Ovary (tissue), 9 donors: Measurements from ENCODE around the gene PGK1. TPM values are rescaled to one million over a fixed set of nuclear protein-coding genes. Genes with fewer than 3 reads are reported as not detected.

Experiments
- DNase-seq, 5 donors: peaks; one replicate each; pipeline ENCODE4 v3.0.0-alpha.2; 2019 to 2020
- H3K27ac ChIP-seq, 2 donors: fragments of 200-600 bp; one replicate each; pipeline versions ENCODE4 v1.5.1 to v1.8.0; 2019 to 2022
- H3K27me3 ChIP-seq: fragments of 200-600 bp; one replicate; pipeline ENCODE4 v1.8.0; 2022
- H3K36me3 ChIP-seq: fragments of 200-600 bp; sonication (generic); one replicate; pipeline ENCODE4 v1.5.1; 2019
- H3K4me1 ChIP-seq: one replicate; pipeline ENCODE4 v1.8.1; 2013; ENCODE audit warnings: mild to moderate bottlenecking, moderate library complexity; ENCODE audit not compliant: insufficient read depth
- H3K4me3 ChIP-seq: fragments of 200-600 bp; sonication (generic); one replicate; pipeline ENCODE4 v1.5.1; 2017
- H3K9me3 ChIP-seq, 2 donors: fragments of 200-600 bp in 1 of 2; sonication (generic) in 1 of 2; one replicate each; pipeline versions ENCODE4 v1.5.1 to v1.8.1; 2013 to 2019; ENCODE audit warnings: mild to moderate bottlenecking in 1 of 2, moderate library complexity in 1 of 2
- EP300 ChIP-seq: sonication (generic); formaldehyde crosslinking; IDR thresholded peaks from one replicate; pipeline ENCODE4 v1.6.1; 2017; ENCODE audit warnings: antibody characterized with exemption
- POLR2A ChIP-seq: fragments of 450-650 bp; IDR thresholded peaks from one replicate; pipeline ENCODE4 v1.6.1; 2017; ENCODE audit warnings: antibody characterized with exemption, mild to moderate bottlenecking, moderate library complexity
- WGBS, 3 donors: extraction: QIAGEN DNeasy Blood & Tissue Kit in 1 of 3; methylation state at CpG; one replicate each; pipeline versions ENCODE4 v1.1.5 to v1.1.7; 2013 to 2017; 5-methylcytosine and 5-hydroxymethylcytosine counted together
- intact Hi-C, 4 donors: fragments of 100-400 bp; cut with DNase I; formaldehyde crosslinking; loops; one replicate each; pipeline versions ENCODE4 v1.11.0 to v1.15.1; 2022 to 2023
- polyA plus RNA-seq, 2 donors: library from polyadenylated mRNA; stranded (reverse); fragments of 200-250 nt in 1 of 2; fragments of 350-450 nt in 1 of 2; fragmentation: Illumina TruSeq in 1 of 2; extraction: RNeasy Lipid Tissue Mini Kit (QIAGEN cat#74804) in 1 of 2; gene quantifications; one replicate each; pipeline ENCODE4 v1.2.3, GENCODE V29; 2013 to 2014
- total RNA-seq, 7 donors: library from RNA; depleted of rRNA in 2 of 7; stranded (reverse); fragments of >200 nt in 2 of 7; fragmentation: NEBNext Ultra II Directional in 3 of 7; extraction: Animal tissue kit (Norgen Biotek cat#: 25700) in 3 of 7; gene quantifications; one replicate each; pipeline versions ENCODE4 v1.1.0 to v1.2.4, GENCODE V29; 2016 to 2023
- TF ChIP-seq, protein P1 (sequence below), 3 donors: fragments of 450-650 bp in 2 of 3; fragments of 200-600 bp in 1 of 3; IDR thresholded peaks; one replicate each; pipeline versions ENCODE4 v1.5.1 to v1.8.0; 2016 to 2022; ENCODE audit warnings: antibody characterized with exemption in 3 of 3, mild to moderate bottlenecking in 1 of 3
- donor health status: DM: no; HTN: no; CAD: no; lungs with moderate emphysema.
- donor health status: DM: no; HTN: no; CAD: no.
- donor health status: Bipolar disorder and iron deficiency.
- donor health status: DM: yes; HTN: yes; CAD: no.
- donor health status: DM: no; HTN: no; CAD: no.
- donor health status: DM: yes; HTN: yes; CAD: no.

Gene PGK1
- total and polyA plus RNA-seq, 9 donors: 72.5 to 251 (median 132) TPM

DNA sequence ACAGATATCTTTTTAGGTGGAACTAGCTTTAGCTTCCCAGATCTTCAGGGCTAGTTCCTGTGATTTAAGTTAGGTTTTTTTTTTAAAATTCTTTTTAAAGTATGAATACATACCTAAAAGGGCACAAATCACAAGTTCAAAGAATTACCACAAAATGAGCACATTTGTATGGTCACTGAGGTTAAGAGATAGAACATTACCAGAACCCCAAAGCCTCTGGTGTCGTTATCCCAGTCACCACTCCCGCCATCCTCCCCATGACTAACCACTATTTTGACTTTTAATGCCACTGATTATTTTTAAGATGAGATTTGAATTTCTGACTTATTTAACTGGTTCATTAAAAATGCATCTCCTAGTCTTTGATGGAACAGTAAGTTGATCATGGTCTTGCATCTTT is 5.4 kb downstream of the PGK1 start:
- H3K36me3 ChIP-seq: no peaks in the 10 kb centered on the region
- TF ChIP-seq, protein P1, sequence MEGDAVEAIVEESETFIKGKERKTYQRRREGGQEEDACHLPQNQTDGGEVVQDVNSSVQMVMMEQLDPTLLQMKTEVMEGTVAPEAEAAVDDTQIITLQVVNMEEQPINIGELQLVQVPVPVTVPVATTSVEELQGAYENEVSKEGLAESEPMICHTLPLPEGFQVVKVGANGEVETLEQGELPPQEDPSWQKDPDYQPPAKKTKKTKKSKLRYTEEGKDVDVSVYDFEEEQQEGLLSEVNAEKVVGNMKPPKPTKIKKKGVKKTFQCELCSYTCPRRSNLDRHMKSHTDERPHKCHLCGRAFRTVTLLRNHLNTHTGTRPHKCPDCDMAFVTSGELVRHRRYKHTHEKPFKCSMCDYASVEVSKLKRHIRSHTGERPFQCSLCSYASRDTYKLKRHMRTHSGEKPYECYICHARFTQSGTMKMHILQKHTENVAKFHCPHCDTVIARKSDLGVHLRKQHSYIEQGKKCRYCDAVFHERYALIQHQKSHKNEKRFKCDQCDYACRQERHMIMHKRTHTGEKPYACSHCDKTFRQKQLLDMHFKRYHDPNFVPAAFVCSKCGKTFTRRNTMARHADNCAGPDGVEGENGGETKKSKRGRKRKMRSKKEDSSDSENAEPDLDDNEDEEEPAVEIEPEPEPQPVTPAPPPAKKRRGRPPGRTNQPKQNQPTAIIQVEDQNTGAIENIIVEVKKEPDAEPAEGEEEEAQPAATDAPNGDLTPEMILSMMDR (IDR thresholded peaks at IDR 0.05): no peak
- TF ChIP-seq POLR2A (no peak), EP300 (no peak)
- DNase-seq: no peak
- no peaks in the 10 kb centered on the region for H3K9me3 ChIP-seq
- H3K27me3 ChIP-seq: no peaks in the 10 kb centered on the region
- H3K27ac ChIP-seq: no peak overlapping the region
- intact Hi-C loops: no loop called here
- WGBS, 3 donors: 84 to 89% (median 88%) methylated on average over 2 of the region's 2 CpGs
- no peak overlapping the region for H3K4me3 ChIP-seq
- H3K4me1 ChIP-seq: peaks cover 3% of the 10 kb centered on the region

DNA sequence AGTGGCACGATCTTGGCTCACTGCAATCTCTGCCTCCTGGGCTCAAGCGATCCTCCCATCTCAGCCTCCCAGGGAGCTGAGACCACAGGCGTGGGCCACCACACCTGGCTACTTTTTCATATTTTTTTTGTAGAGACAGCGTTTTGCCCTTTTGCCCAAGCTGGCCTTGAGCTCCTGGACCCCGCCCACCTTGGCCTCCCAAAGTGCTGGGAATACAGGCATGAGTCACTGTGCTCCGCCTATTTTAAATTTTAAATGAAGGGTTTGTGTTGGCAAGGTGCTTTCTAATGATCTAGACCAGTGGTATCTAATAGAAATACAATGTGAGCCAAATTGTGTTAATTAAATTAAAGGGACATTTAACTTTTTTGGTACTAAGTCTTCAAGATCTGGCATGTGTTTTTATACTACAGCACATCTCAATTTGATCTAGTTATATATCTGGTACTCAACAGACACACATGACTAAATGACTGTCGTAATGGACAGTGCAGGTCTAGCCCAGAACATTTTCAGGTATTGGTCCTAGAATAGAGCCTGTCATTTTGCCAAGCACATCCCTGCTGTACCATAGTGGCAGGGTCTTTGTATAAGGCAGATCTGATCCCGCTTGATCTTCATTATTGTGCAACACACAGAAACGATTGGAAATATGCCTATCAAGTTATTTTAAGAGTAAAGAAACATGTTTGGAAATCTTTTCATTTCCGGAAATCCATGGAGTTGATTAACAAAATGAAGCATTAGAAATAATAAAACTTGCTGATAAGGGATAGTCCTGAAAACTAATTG is 7.3 kb downstream of the PGK1 start:
- H3K27ac ChIP-seq: no peak overlapping the region
- peaks cover 1% of the 10 kb centered on the region for H3K4me1 ChIP-seq
- TF ChIP-seq EP300 (no peak), POLR2A (no peak)
- TF ChIP-seq, protein P1 (IDR thresholded peaks at IDR 0.05): no peak
- intact Hi-C loops: no loop called here
- 69 to 76% (median 76%) methylated on average over 10 of the region's 10 CpGs for WGBS, 3 donors
- no peaks in the 10 kb centered on the region for H3K9me3 ChIP-seq
- H3K27me3 ChIP-seq: no peaks in the 10 kb centered on the region
- no peak for DNase-seq
- H3K4me3 ChIP-seq: no peak overlapping the region
- H3K36me3 ChIP-seq: no peaks in the 10 kb centered on the region

DNA sequence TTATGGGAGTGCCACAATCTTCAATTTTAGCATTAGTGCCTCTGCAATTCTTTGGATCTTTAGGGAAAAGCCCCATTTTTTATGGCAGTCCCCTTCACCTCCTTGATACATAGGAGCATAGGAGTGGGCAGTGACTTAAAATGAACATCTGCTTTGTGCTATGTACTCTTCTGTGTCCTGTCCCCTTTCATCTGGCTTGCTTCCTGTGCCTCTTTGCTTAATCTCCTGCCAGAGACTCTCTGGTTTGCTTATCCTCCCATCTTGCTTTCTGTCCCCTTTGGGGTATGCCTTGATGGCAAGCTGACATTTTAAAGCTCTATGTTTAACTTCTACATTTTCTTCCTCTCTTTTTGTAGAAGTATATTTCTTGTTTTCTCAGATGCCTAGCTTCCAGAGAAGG is 12.3 kb downstream of the PGK1 start:
- no peak for DNase-seq
- H3K9me3 ChIP-seq: no peaks in the 10 kb centered on the region
- H3K36me3 ChIP-seq: no peaks in the 10 kb centered on the region
- no peaks in the 10 kb centered on the region for H3K4me1 ChIP-seq
- intact Hi-C loops: no loop called here
- no peak for TF ChIP-seq EP300
- TF ChIP-seq, protein P1 (IDR thresholded peaks at IDR 0.05): no peak
- TF ChIP-seq POLR2A: no peak
- H3K27me3 ChIP-seq: no peaks in the 10 kb centered on the region
- H3K4me3 ChIP-seq: no peak overlapping the region
- H3K27ac ChIP-seq: no peak overlapping the region

DNA sequence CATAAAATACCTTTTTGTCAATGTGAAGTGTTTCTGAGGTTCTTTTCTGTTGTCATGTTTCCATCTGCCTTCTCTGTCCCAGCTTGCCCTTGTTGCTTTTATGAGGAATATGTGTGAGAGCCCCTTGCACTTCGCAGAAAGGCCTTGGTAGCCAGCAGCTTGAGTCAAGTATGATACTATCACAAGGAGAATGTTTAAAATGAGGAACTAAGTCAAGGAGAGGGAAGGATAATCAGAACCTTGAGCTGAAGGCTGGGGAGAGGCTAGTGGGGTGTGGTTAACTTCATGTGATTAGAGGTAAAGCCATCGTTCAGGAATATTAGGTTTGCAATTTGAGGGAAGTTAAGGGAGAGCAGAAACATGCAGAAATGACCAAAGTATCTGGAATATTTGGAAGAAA is 12.7 kb downstream of the PGK1 start:
- 56 to 72% (median 61%) methylated on average over 2 of the region's 2 CpGs for WGBS, 3 donors
- no peak overlapping the region for H3K4me3 ChIP-seq
- intact Hi-C loops: no loop called here
- TF ChIP-seq POLR2A (no peak), EP300 (no peak)
- TF ChIP-seq, protein P1 (IDR thresholded peaks at IDR 0.05): no peak
- DNase-seq: no peak
- no peaks in the 10 kb centered on the region for H3K4me1 ChIP-seq
- H3K27ac ChIP-seq: no peak overlapping the region
- H3K9me3 ChIP-seq: no peaks in the 10 kb centered on the region
- no peaks in the 10 kb centered on the region for H3K36me3 ChIP-seq
- no peaks in the 10 kb centered on the region for H3K27me3 ChIP-seq
